SU-DHL-6 (cell line): ENCODE data around the gene NTSR1.

Experiments used
- EZH2phosphoT487 ChIP-seq: fragments of 200-600 bp; sonication (generic), shearing (Covaris generic); conservative IDR thresholded peaks from 2 replicates; pipeline ENCODE4 v1.6.1; 2018; ENCODE audit warnings: mild to moderate bottlenecking, antibody characterized with exemption, low read length, moderate library complexity, mixed read lengths
- TF ChIP-seq, protein P1 (sequence below): fragments of 200-600 bp; sonication (generic); IDR thresholded peaks from one replicate; pipeline ENCODE4 v1.5.1; 2017; ENCODE audit warnings: antibody characterized with exemption, mild to moderate bottlenecking, low read length, moderate library complexity; ENCODE audit not compliant: insufficient read depth, poor library complexity, severe bottlenecking

GRCh38 chr20:62740286-62741141 lies 31.9 kb downstream of the NTSR1 start:
- TF ChIP-seq, protein P1, sequence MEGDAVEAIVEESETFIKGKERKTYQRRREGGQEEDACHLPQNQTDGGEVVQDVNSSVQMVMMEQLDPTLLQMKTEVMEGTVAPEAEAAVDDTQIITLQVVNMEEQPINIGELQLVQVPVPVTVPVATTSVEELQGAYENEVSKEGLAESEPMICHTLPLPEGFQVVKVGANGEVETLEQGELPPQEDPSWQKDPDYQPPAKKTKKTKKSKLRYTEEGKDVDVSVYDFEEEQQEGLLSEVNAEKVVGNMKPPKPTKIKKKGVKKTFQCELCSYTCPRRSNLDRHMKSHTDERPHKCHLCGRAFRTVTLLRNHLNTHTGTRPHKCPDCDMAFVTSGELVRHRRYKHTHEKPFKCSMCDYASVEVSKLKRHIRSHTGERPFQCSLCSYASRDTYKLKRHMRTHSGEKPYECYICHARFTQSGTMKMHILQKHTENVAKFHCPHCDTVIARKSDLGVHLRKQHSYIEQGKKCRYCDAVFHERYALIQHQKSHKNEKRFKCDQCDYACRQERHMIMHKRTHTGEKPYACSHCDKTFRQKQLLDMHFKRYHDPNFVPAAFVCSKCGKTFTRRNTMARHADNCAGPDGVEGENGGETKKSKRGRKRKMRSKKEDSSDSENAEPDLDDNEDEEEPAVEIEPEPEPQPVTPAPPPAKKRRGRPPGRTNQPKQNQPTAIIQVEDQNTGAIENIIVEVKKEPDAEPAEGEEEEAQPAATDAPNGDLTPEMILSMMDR: no peak
- no peak for TF ChIP-seq EZH2phosphoT487
